ENCODE data around the gene SSB.

Gene SSB

DNA sequence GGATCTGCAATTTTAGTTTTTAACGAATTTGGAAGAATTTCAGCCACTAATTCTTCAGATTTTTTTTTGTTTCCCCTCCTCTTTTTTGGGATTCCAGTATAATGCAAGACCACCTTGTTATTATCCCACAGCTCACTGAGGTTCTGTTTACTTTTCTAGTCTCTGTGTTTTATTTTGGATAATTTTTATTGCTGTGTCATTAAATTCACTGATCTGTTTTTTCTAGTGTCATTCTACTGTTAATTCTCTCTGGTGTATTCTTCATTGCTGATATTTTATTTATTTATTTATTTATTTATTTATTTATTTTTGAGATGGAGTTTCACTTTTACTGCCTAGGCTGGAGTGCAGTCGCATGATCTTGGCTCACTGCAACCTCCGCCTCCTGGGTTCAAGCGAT lies 60.8 kb downstream of the SSB start:
- Histone ChIP-seq H3K27me3 (ENCODE audit: insufficient read depth, low read length) (no peaks in the 10 kb centered on the region), H2BK120ac (ENCODE audit: insufficient read depth, low read length, poor library complexity) (no peak overlapping the region), H2AK5ac (ENCODE audit: low read length) (no peak overlapping the region), H3K36me3 (ENCODE audit: control insufficient read depth in 1 of 2, insufficient read depth in 2 of 2, low read length in 2 of 2) (peaks cover 1% of the 10 kb centered on the region in 2 experiments), H3K18ac (ENCODE audit: low read length) (no peak overlapping the region), H3K4me3 (ENCODE audit: low read depth, low read length) (no peak overlapping the region), H3K79me2 (ENCODE audit: control insufficient read depth, insufficient read depth, low read length, poor library complexity) (no peaks in the 10 kb centered on the region), H3K4ac (ENCODE audit: low read depth, low read length) (no peak overlapping the region), H3K79me1 (ENCODE audit: low read length) (no peaks in the 10 kb centered on the region), H3K4me2 (ENCODE audit: low read length) (no peak overlapping the region), H3K27ac (ENCODE audit: low read depth, low read length) (no peak overlapping the region), H3K23ac (ENCODE audit: low read length) (no peak overlapping the region), H4K12ac (ENCODE audit: low read depth, low read length) (no peak overlapping the region), H3K9me3 (ENCODE audit: insufficient read depth, low read depth, low read length) (no peaks in the 10 kb centered on the region), H3K14ac (ENCODE audit: low read length) (no peak overlapping the region), H3K4me1 (ENCODE audit: control insufficient read depth in 1 of 2, insufficient read depth in 2 of 2, low read length in 2 of 2) (no peaks in the 10 kb centered on the region), H2AFZ (ENCODE audit: insufficient read depth, low read length, poor library complexity) (no peak overlapping the region), H4K8ac (ENCODE audit: low read depth, low read length) (no peak overlapping the region), H2BK5ac (ENCODE audit: low read depth, low read length, poor library complexity) (no peak overlapping the region), H3K9ac (ENCODE audit: low read length) (no peak overlapping the region), H4K91ac (ENCODE audit: low read depth, low read length) (no peak overlapping the region), H2BK12ac (ENCODE audit: low read length) (no peak overlapping the region)
- no peak for DNase-seq
- no CpG with 5 or more reads among the region's 4 CpGs for WGBS (ENCODE audit: extremely low coverage, insufficient coverage, insufficient read length)

DNA sequence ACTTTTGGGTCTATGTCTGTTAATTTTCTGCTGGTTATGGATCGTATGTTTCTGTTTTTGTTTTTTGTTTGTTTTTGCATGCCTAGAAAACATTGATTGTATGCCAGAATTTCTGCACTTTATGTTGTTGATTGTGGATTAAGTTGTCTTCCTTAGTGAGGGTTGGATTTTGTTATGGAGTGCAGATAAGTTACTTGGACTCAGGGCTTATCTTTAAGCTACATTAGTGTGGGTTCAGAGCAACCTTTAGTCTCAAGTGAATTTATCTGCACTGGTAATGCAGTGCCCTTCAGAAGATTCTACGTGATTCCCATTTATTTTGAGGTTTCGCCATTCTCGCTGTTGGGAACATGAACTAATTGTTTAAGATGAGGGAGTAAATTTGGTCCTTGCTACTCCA lies 61.5 kb downstream of the SSB start:
- no peak overlapping the region for H3K23ac ChIP-seq (ENCODE audit: low read length)
- no peaks in the 10 kb centered on the region for H3K27me3 ChIP-seq (ENCODE audit: insufficient read depth, low read length)
- no peak overlapping the region for H3K4me2 ChIP-seq (ENCODE audit: low read length)
- H4K12ac ChIP-seq (ENCODE audit: low read depth, low read length) = no peak overlapping the region
- H4K8ac ChIP-seq (ENCODE audit: low read depth, low read length) = no peak overlapping the region
- no peak overlapping the region for H3K9ac ChIP-seq (ENCODE audit: low read length)
- no CpG with 5 or more reads among the region's 4 CpGs for WGBS (ENCODE audit: extremely low coverage, insufficient coverage, insufficient read length)
- H3K79me2 ChIP-seq (ENCODE audit: control insufficient read depth, insufficient read depth, low read length, poor library complexity) = no peaks in the 10 kb centered on the region
- no peaks in the 10 kb centered on the region for H3K79me1 ChIP-seq (ENCODE audit: low read length)
- no peaks in the 10 kb centered on the region for H3K9me3 ChIP-seq (ENCODE audit: insufficient read depth, low read depth, low read length)
- no peak overlapping the region for H2BK5ac ChIP-seq (ENCODE audit: low read depth, low read length, poor library complexity)
- no peak for DNase-seq
- no peaks in the 10 kb centered on the region for H3K4me1 ChIP-seq (ENCODE audit: control insufficient read depth in 1 of 2, insufficient read depth in 2 of 2, low read length in 2 of 2)
- H3K18ac ChIP-seq (ENCODE audit: low read length) = no peak overlapping the region
- no peak overlapping the region for H3K27ac ChIP-seq (ENCODE audit: low read depth, low read length)
- H2AK5ac ChIP-seq (ENCODE audit: low read length) = no peak overlapping the region
- peaks cover 1% of the 10 kb centered on the region in 2 experiments for H3K36me3 ChIP-seq (ENCODE audit: control insufficient read depth in 1 of 2, insufficient read depth in 2 of 2, low read length in 2 of 2)
- H3K14ac ChIP-seq (ENCODE audit: low read length) = no peak overlapping the region
- H2BK12ac ChIP-seq (ENCODE audit: low read length) = no peak overlapping the region
- H2AFZ ChIP-seq (ENCODE audit: insufficient read depth, low read length, poor library complexity) = no peak overlapping the region
- no peak overlapping the region for H3K4ac ChIP-seq (ENCODE audit: low read depth, low read length)
- no peak overlapping the region for H3K4me3 ChIP-seq (ENCODE audit: low read depth, low read length)
- no peak overlapping the region for H2BK120ac ChIP-seq (ENCODE audit: insufficient read depth, low read length, poor library complexity)
- H4K91ac ChIP-seq (ENCODE audit: low read depth, low read length) = no peak overlapping the region

All from trophoblast cell (in vitro differentiated cells and primary cell).